ENCODE measurements around the gene ASTN2. TPM values are rescaled to one million over a fixed set of nuclear protein-coding genes. Genes with fewer than 3 reads are reported as not detected.

The ASTN2 gene
- total and polyA plus RNA-seq, 9 of the 15 experiments (the other 6 are each of a cell fraction or from before 2014, with no cell fraction given): 0.56 to 3.5 (median 1.9) TPM

- FAIRE-seq (no peak), ATAC-seq (no peak), DNase-seq (ENCODE audit: extremely low read depth in 1 of 4, low spot score in 3 of 4) (no peak)
- intact Hi-C loops (cut with micrococcal nuclease) (no loop called here), in situ Hi-C loops (cut with MboI) (no loop called here)
- H3K9me1 ChIP-seq (ENCODE audit: control insufficient read depth, insufficient read depth, low read length): no peaks in the 10 kb centered on the region
- no peaks in the 10 kb centered on the region for H3K9me3 ChIP-seq (replicated peaks; ENCODE audit: control insufficient read depth, insufficient read depth, low read depth, low read length)
- H3K4me3 ChIP-seq: no peak overlapping the region
- 0% methylated on average over 2 of the region's 2 CpGs for WGBS (ENCODE audit: insufficient coverage, low coverage, missing lambda C conversion rate)
- no peak overlapping the region for H3K9ac ChIP-seq (ENCODE audit: insufficient read depth in 1 of 2, low read depth in 2 of 2, low read length in 2 of 2)
- H3K4me2 ChIP-seq (ENCODE audit: insufficient read depth, low read length): no peak overlapping the region
- CTCF ChIA-PET (ENCODE audit: low intra/inter-chr PET ratio): no interaction called here
- BruUV-seq (replicated peaks): no TSS peak
- H4K20me1 ChIP-seq (replicated peaks; ENCODE audit: control insufficient read depth, insufficient read depth, low read length): no peaks in the 10 kb centered on the region
- no peaks in the 10 kb centered on the region for H3K79me2 ChIP-seq (ENCODE audit: control insufficient read depth, insufficient read depth, low read length)
- no peaks in the 10 kb centered on the region for H3K36me3 ChIP-seq (ENCODE audit: control insufficient read depth, insufficient read depth, low read length)
- POLR2A ChIA-PET: no interaction called here
- no peak overlapping the region for H2AFZ ChIP-seq (ENCODE audit: low read depth, low read length)
- no peaks in the 10 kb centered on the region for H3K4me1 ChIP-seq (replicated peaks in 1 of 2; ENCODE audit: control insufficient read depth in 2 of 2, insufficient read depth in 2 of 2, low read length in 2 of 2)
- TF ChIP-seq CTCF (IDR thresholded peaks at IDR 0.05 in 2 of 3, conservative IDR thresholded peaks at IDR 0.05 in 1 of 3; ENCODE audit: insufficient read depth in 2 of 3, low read depth in 1 of 3, low read length in 3 of 3) (peak in 2 of 3 experiments; percentile 5 to 11; a peak in 1 of 6 replicates), ETV6 (IDR thresholded peaks at IDR 0.05; ENCODE audit: borderline replicate concordance in 1 of 2, low read depth in 2 of 2, low read length in 1 of 2) (no peak), ETV6 (CRISPR knock-in tag; IDR thresholded peaks at IDR 0.05; ENCODE audit: borderline replicate concordance) (no peak)
- no peak overlapping the region for H3K27ac ChIP-seq (ENCODE audit: extremely low read depth, low read depth, low read length)
- no peaks in the 10 kb centered on the region for H3K27me3 ChIP-seq (ENCODE audit: control insufficient read depth in 2 of 2, insufficient read depth in 2 of 2, low read length in 2 of 2)
Measured at GRCh38 chr9:116599342-116599884, 815.4 kb downstream of the ASTN2 start.

GRCh38 chr9:116596646-116597045, 818.2 kb downstream of the ASTN2 start:
- ChIA-PET CTCF (ENCODE audit: low intra/inter-chr PET ratio) (no interaction called here), POLR2A (no interaction called here)
- H3K4me2 ChIP-seq (ENCODE audit: insufficient read depth, low read length): no peak overlapping the region
- H3K79me2 ChIP-seq (ENCODE audit: control insufficient read depth, insufficient read depth, low read length): no peaks in the 10 kb centered on the region
- intact Hi-C loops (cut with micrococcal nuclease) (no loop called here), in situ Hi-C loops (cut with MboI) (no loop called here)
- no peak overlapping the region for H3K4me3 ChIP-seq
- no peaks in the 10 kb centered on the region for H3K27me3 ChIP-seq (ENCODE audit: control insufficient read depth in 2 of 2, insufficient read depth in 2 of 2, low read length in 2 of 2)
- BruUV-seq (replicated peaks): no TSS peak
- ATAC-seq: no peak
- H2AFZ ChIP-seq (ENCODE audit: low read depth, low read length): no peak overlapping the region
- 0% methylated on average over 2 of the region's 2 CpGs for WGBS (ENCODE audit: insufficient coverage, low coverage, missing lambda C conversion rate)
- H3K36me3 ChIP-seq (ENCODE audit: control insufficient read depth, insufficient read depth, low read length): no peaks in the 10 kb centered on the region
- no peaks in the 10 kb centered on the region for H3K9me3 ChIP-seq (replicated peaks; ENCODE audit: control insufficient read depth, insufficient read depth, low read depth, low read length)
- FAIRE-seq: no peak
- no peak for DNase-seq (ENCODE audit: extremely low read depth in 1 of 4, low spot score in 3 of 4)
- H4K20me1 ChIP-seq (replicated peaks; ENCODE audit: control insufficient read depth, insufficient read depth, low read length): no peaks in the 10 kb centered on the region
- H3K27ac ChIP-seq (ENCODE audit: extremely low read depth, low read depth, low read length): no peak overlapping the region
- no peaks in the 10 kb centered on the region for H3K4me1 ChIP-seq (replicated peaks in 1 of 2; ENCODE audit: control insufficient read depth in 2 of 2, insufficient read depth in 2 of 2, low read length in 2 of 2)
- no peaks in the 10 kb centered on the region for H3K9me1 ChIP-seq (ENCODE audit: control insufficient read depth, insufficient read depth, low read length)
- H3K9ac ChIP-seq (ENCODE audit: insufficient read depth in 1 of 2, low read depth in 2 of 2, low read length in 2 of 2): no peak overlapping the region
- TF ChIP-seq CEBPZ (IDR thresholded peaks at IDR 0.05; ENCODE audit: borderline replicate concordance, low read depth, low read length): no peak
- TF ChIP-seq ATF6 (CRISPR knock-in tag; IDR thresholded peaks at IDR 0.05): no peak
- no peak for TF ChIP-seq CREB3 (tag; conservative IDR thresholded peaks at IDR 0.05; ENCODE audit: low read depth)

Measured in K562 (cell line).